Measurements from ENCODE around the gene USP14.
"Not testable (repeated sequence)": the region's sequence is repeated elsewhere in the genome, so short reads cannot be mapped to it uniquely, and the experiment has no call there.

USP14 gene

GRCh38 chr18:142624-143296 lies 15.6 kb upstream of the USP14 start:
- not testable (repeated sequence) for H3K36me3 Mint-ChIP-seq; H3K4me1 Mint-ChIP-seq; DNase-seq (ENCODE audit: low spot score in 2 of 2); ATAC-seq (ENCODE audit: low read depth); H3K4me3 Mint-ChIP-seq; H3K27me3 Mint-ChIP-seq; H3K9me3 Mint-ChIP-seq; H3K27ac Mint-ChIP-seq

DNA sequence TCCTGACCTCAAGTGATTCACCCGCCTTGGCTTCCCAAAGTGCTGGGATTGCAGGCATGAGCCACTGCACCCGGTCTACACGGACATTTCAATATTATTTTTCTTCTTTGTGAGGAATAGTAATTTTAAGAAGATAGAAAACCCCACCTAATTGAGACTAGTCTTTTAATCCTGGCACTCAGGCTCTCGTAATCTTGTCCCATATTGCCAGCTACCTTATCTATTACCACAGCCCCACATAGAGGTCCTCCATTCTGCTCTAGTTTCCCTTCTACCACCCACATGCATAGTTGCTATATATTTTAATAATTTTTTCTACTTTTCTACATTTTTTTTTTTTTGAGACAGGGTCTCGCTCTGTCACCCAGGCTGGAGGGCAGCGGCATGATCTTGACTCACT lies 9.5 kb upstream of the USP14 start:
- Mint-ChIP-seq H3K4me3 (no peak overlapping the region), H3K36me3 (no peaks in the 10 kb centered on the region), H3K27me3 (peaks cover 6% of the 10 kb centered on the region), H3K4me1 (no peaks in the 10 kb centered on the region), H3K9me3 (no peaks in the 10 kb centered on the region), H3K27ac (no peak overlapping the region)
- ATAC-seq (ENCODE audit: low read depth), result no peak
- DNase-seq (ENCODE audit: low spot score in 2 of 2), result no peak

GRCh38 chr18:154151-154550 lies 4.2 kb upstream of the USP14 start:
- H3K27ac Mint-ChIP-seq, result no peak overlapping the region
- H3K4me3 Mint-ChIP-seq, result no peak overlapping the region
- peaks cover 4% of the 10 kb centered on the region for H3K27me3 Mint-ChIP-seq
- peaks cover 4% of the 10 kb centered on the region for H3K4me1 Mint-ChIP-seq
- no peak for ATAC-seq (ENCODE audit: low read depth)
- H3K9me3 Mint-ChIP-seq, result no peaks in the 10 kb centered on the region
- no peak for DNase-seq (ENCODE audit: low spot score in 2 of 2)
- no peaks in the 10 kb centered on the region for H3K36me3 Mint-ChIP-seq

GRCh38 chr18:155688-156087 lies 2.7 kb upstream of the USP14 start:
- Mint-ChIP-seq H3K9me3 (no peaks in the 10 kb centered on the region), H3K36me3 (no peaks in the 10 kb centered on the region), H3K27ac (no peak overlapping the region), H3K27me3 (no peaks in the 10 kb centered on the region), H3K4me1 (peaks cover 11% of the 10 kb centered on the region), H3K4me3 (no peak overlapping the region)
- DNase-seq (ENCODE audit: low spot score in 2 of 2), result no peak
- no peak for ATAC-seq (ENCODE audit: low read depth)

DNA sequence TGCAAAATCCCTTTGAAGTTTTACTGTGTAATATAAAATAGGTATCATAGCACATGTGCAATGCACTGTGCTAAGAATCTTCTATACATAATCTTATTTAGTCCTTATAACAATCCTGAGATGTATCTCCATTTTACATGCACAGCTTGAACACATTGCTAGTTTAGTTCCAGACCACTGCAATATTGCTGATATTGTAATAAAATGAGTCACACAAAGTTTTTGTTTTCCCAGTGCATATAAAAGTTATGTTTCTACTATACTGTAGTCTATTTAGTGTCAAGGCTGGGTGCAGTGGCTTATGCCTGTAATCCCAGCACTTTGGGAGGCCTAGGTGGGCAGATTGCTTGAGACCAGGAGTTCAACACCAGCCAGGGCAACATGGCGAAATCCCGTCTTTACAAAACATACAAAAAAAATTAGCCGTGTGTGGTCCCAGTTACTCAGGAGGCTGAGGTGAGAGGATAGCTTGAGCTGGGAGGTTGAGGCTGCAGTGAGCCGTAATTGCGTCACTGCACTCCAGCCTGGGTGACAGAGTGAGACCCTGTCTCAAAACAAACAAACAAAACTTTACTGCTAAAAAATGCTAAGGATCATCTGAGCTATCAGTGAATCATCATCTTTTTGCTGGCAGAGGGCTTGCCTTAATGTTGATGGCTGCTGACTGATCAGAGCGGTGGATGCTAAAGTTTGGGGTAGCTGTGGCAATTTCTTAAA lies 1.7 kb upstream of the USP14 start:
- no peak for DNase-seq (ENCODE audit: low spot score in 2 of 2)
- Mint-ChIP-seq H3K27ac (no peak overlapping the region), H3K4me1 (peaks cover 15% of the 10 kb centered on the region), H3K9me3 (no peaks in the 10 kb centered on the region), H3K4me3 (no peak overlapping the region), H3K27me3 (no peaks in the 10 kb centered on the region), H3K36me3 (no peaks in the 10 kb centered on the region)
- ATAC-seq (ENCODE audit: low read depth), result no peak

DNA sequence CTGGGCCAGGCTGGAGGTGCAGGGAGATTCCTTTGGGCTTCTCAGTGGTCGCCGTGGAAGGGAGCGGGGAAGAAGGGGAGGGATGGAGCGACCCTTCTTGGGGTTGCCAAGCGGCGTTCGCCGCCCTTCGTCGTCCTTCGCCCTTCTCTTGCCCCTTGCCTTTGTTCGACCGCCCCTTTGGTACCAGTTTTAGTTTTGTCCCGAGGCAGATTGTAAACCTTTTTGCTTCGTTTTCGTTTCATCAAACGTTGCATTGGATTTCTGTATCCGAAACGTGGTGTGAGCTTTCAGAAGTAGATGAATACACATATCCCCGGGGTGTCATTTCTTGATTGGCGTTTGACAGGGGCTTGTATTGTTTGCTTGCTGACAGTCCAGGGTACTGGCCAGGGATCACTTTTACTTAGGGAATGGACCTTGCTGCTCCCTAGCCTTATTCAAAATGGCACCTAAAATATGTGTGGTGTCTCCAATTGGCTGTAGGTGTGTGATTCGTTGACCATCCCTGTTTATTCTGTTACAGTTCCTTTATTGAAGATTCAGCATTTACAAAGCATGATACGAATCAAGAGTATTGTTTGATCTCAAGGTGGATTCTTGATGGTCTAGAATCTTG lies 788 bp downstream of the USP14 start:
- no peak for DNase-seq (ENCODE audit: low spot score in 2 of 2)
- H3K9me3 Mint-ChIP-seq, result no peaks in the 10 kb centered on the region
- peak overlapping the region; percentile 91 for H3K4me3 Mint-ChIP-seq
- no peak for ATAC-seq (ENCODE audit: low read depth)
- H3K4me1 Mint-ChIP-seq, result peaks cover 20% of the 10 kb centered on the region
- H3K27ac Mint-ChIP-seq, result peak overlapping the region; percentile 89
- peaks cover 2% of the 10 kb centered on the region for H3K36me3 Mint-ChIP-seq
- no peaks in the 10 kb centered on the region for H3K27me3 Mint-ChIP-seq

GRCh38 chr18:159933-160332 lies 1.6 kb downstream of the USP14 start:
- DNase-seq (ENCODE audit: low spot score in 2 of 2) (no peak), ATAC-seq (ENCODE audit: low read depth) (no peak)
- no peaks in the 10 kb centered on the region for H3K9me3 Mint-ChIP-seq
- H3K36me3 Mint-ChIP-seq, result peaks cover 2% of the 10 kb centered on the region
- H3K4me3 Mint-ChIP-seq, result peak overlapping the region; percentile 91
- no peaks in the 10 kb centered on the region for H3K27me3 Mint-ChIP-seq
- H3K27ac Mint-ChIP-seq, result no peak overlapping the region
- peaks cover 20% of the 10 kb centered on the region for H3K4me1 Mint-ChIP-seq

GRCh38 chr18:160831-161570 lies 2.6 kb downstream of the USP14 start:
- no peak overlapping the region for H3K4me3 Mint-ChIP-seq
- H3K27me3 Mint-ChIP-seq, result no peaks in the 10 kb centered on the region
- no peak for ATAC-seq (ENCODE audit: low read depth)
- H3K27ac Mint-ChIP-seq, result no peak overlapping the region
- DNase-seq (ENCODE audit: low spot score in 2 of 2), result no peak
- H3K9me3 Mint-ChIP-seq, result no peaks in the 10 kb centered on the region
- peaks cover 20% of the 10 kb centered on the region for H3K4me1 Mint-ChIP-seq
- peaks cover 2% of the 10 kb centered on the region for H3K36me3 Mint-ChIP-seq

- H3K4me3 Mint-ChIP-seq, result no peak overlapping the region
- H3K4me1 Mint-ChIP-seq, result peaks cover 3% of the 10 kb centered on the region
- no peaks in the 10 kb centered on the region for H3K27me3 Mint-ChIP-seq
- peaks cover 21% of the 10 kb centered on the region for H3K36me3 Mint-ChIP-seq
- H3K9me3 Mint-ChIP-seq, result no peaks in the 10 kb centered on the region
- peak overlapping the region; percentile 36 for H3K27ac Mint-ChIP-seq
- DNase-seq (ENCODE audit: low spot score in 2 of 2) (no peak), ATAC-seq (ENCODE audit: low read depth) (no peak)
These were observed 14.0 kb downstream of the USP14 start for GRCh38 chr18:172361-172760.

GRCh38 chr18:179499-179898 lies 21.1 kb downstream of the USP14 start:
- H3K4me1 Mint-ChIP-seq, result no peaks in the 10 kb centered on the region
- no peaks in the 10 kb centered on the region for H3K27me3 Mint-ChIP-seq
- no peaks in the 10 kb centered on the region for H3K9me3 Mint-ChIP-seq
- H3K27ac Mint-ChIP-seq, result no peak overlapping the region
- no peak overlapping the region for H3K4me3 Mint-ChIP-seq
- peaks cover 20% of the 10 kb centered on the region for H3K36me3 Mint-ChIP-seq
- no peak for DNase-seq (ENCODE audit: low spot score in 2 of 2)
- no peak for ATAC-seq (ENCODE audit: low read depth)

- Mint-ChIP-seq H3K27me3 (no peaks in the 10 kb centered on the region), H3K36me3 (peaks cover 21% of the 10 kb centered on the region), H3K4me1 (no peaks in the 10 kb centered on the region), H3K9me3 (no peaks in the 10 kb centered on the region), H3K27ac (no peak overlapping the region), H3K4me3 (no peak overlapping the region)
- ATAC-seq (ENCODE audit: low read depth), result no peak
- DNase-seq (ENCODE audit: low spot score in 2 of 2), result no peak
These were observed 23.4 kb downstream of the USP14 start for GRCh38 chr18:181711-182110.

DNA sequence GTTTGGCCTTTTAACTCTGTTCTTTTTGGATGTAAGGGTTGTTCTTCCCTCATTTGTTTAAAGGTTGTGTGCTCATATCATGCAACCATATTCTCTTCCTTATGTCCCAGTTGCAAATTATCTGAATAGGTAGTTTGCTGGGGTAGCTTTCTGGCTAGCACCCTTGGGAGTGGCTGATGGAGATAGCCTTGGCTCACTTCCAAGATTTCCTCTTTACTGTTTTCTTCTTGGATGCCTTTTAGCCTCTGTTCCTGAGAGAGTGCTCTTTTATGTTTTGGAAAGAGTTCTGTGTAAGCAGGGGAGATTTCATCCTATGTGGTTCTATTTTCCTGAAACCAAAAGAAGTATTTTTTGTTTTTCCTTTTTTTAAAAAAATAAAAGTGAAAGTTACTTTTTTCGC lies 25.4 kb downstream of the USP14 start:
- H3K27ac Mint-ChIP-seq, result no peak overlapping the region
- ATAC-seq (ENCODE audit: low read depth), result no peak
- peaks cover 18% of the 10 kb centered on the region for H3K36me3 Mint-ChIP-seq
- no peaks in the 10 kb centered on the region for H3K27me3 Mint-ChIP-seq
- no peak for DNase-seq (ENCODE audit: low spot score in 2 of 2)
- peaks cover 2% of the 10 kb centered on the region for H3K4me1 Mint-ChIP-seq
- H3K4me3 Mint-ChIP-seq, result no peak overlapping the region
- no peaks in the 10 kb centered on the region for H3K9me3 Mint-ChIP-seq

GRCh38 chr18:189254-189653 lies 30.9 kb downstream of the USP14 start:
- no peak overlapping the region for H3K27ac Mint-ChIP-seq
- ATAC-seq (ENCODE audit: low read depth), result no peak
- no peaks in the 10 kb centered on the region for H3K27me3 Mint-ChIP-seq
- DNase-seq (ENCODE audit: low spot score in 2 of 2), result no peak
- H3K4me1 Mint-ChIP-seq, result peaks cover 4% of the 10 kb centered on the region
- no peaks in the 10 kb centered on the region for H3K9me3 Mint-ChIP-seq
- H3K36me3 Mint-ChIP-seq, result peaks cover 8% of the 10 kb centered on the region
- no peak overlapping the region for H3K4me3 Mint-ChIP-seq

DNA sequence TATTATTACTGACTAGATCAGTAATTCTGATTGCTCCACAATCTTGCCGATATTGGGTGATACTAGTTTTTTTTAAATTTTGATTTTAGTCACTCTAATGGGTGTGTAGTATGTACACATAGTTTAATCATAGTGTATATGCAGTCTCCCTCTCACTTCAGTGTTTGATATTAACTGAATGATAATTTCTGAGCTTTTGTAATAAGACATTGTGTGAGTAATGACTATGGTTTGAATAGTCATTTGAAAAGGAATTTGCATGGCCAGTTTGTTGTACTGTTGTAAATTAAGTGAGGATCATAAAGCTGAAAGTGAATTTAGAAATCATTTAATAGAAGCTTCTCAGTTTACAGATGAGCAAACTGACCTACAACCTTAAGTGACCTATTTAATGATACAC lies 33.4 kb downstream of the USP14 start:
- no peaks in the 10 kb centered on the region for H3K9me3 Mint-ChIP-seq
- DNase-seq (ENCODE audit: low spot score in 2 of 2) (no peak), ATAC-seq (ENCODE audit: low read depth) (no peak)
- no peaks in the 10 kb centered on the region for H3K27me3 Mint-ChIP-seq
- H3K27ac Mint-ChIP-seq, result no peak overlapping the region
- H3K4me1 Mint-ChIP-seq, result peaks cover 4% of the 10 kb centered on the region
- no peak overlapping the region for H3K4me3 Mint-ChIP-seq
- H3K36me3 Mint-ChIP-seq, result peaks cover 13% of the 10 kb centered on the region
